Measurements from ENCODE around the gene FAM120B. TPM values are rescaled to one million over a fixed set of nuclear protein-coding genes. Genes with fewer than 3 reads are reported as not detected.
"Not testable (repeated sequence)": the region's sequence is repeated elsewhere in the genome, so short reads cannot be mapped to it uniquely, and the experiment has no call there.

FAM120B gene
- polyA plus RNA-seq, 1 donor from 2014 or later = 17.9 TPM

GRCh38 chr6:170317718-170318117, 11.2 kb downstream of the FAM120B start:
- Histone ChIP-seq H3K27me3 (ENCODE audit: insufficient read depth, low read depth, low read length) (no peaks in the 10 kb centered on the region), H3K9me3 (ENCODE audit: low read length) (no peaks in the 10 kb centered on the region), H2AFZ (ENCODE audit: low read depth, low read length) (no peak overlapping the region), H3K36me3 (ENCODE audit: insufficient read depth, low read length) (no peaks in the 10 kb centered on the region), H3K9ac (ENCODE audit: low read length) (no peak overlapping the region), H3K9me2 (ENCODE audit: insufficient read depth, low read length) (no peaks in the 10 kb centered on the region), H3K27ac (ENCODE audit: low read length) (no peak overlapping the region), H3K4me3 (ENCODE audit: low read length) (no peak overlapping the region), H4K20me1 (ENCODE audit: insufficient read depth) (no peaks in the 10 kb centered on the region), H3K4me2 (ENCODE audit: low read length) (no peak overlapping the region), H3K79me2 (replicated peaks; ENCODE audit: insufficient read depth, low read length) (no peaks in the 10 kb centered on the region), H3F3A (ENCODE audit: insufficient read depth, low read length, poor library complexity, severe bottlenecking) (no peaks in the 10 kb centered on the region)
- no peak for TF ChIP-seq RAD21 (conservative IDR thresholded peaks at IDR 0.05)
- TF ChIP-seq TAF1 (IDR thresholded peaks at IDR 0.05; ENCODE audit: low read depth) = no peak
- TF ChIP-seq MXI1 (conservative IDR thresholded peaks at IDR 0.05; ENCODE audit: poor library complexity, severe bottlenecking) = no peak
- TF ChIP-seq POLR2AphosphoS5 (IDR thresholded peaks at IDR 0.05) = no peak
- no peak for TF ChIP-seq SMC3 (conservative IDR thresholded peaks at IDR 0.05; ENCODE audit: poor library complexity)
- TF ChIP-seq EP300 (conservative IDR thresholded peaks at IDR 0.05; ENCODE audit: poor library complexity, severe bottlenecking) = no peak
- no peak for TF ChIP-seq EZH2 (IDR thresholded peaks at IDR 0.05; ENCODE audit: borderline replicate concordance, insufficient read depth, low read length, poor library complexity, severe bottlenecking)
- no peak for TF ChIP-seq CTCF (IDR thresholded peaks at IDR 0.05; ENCODE audit: poor library complexity, severe bottlenecking)
- no peak for TF ChIP-seq REST (IDR thresholded peaks at IDR 0.05; ENCODE audit: borderline replicate concordance)

- H3K36me3 ChIP-seq (ENCODE audit: insufficient read depth, low read length) = peaks cover 6% of the 10 kb centered on the region
- TF ChIP-seq MXI1 (conservative IDR thresholded peaks at IDR 0.05; ENCODE audit: poor library complexity, severe bottlenecking) (no peak), REST (IDR thresholded peaks at IDR 0.05; ENCODE audit: borderline replicate concordance) (no peak), POLR2AphosphoS5 (IDR thresholded peaks at IDR 0.05) (no peak), EZH2 (IDR thresholded peaks at IDR 0.05; ENCODE audit: borderline replicate concordance, insufficient read depth, low read length, poor library complexity, severe bottlenecking) (no peak), CTCF (IDR thresholded peaks at IDR 0.05; ENCODE audit: poor library complexity, severe bottlenecking) (no peak), RAD21 (conservative IDR thresholded peaks at IDR 0.05) (no peak), SMC3 (conservative IDR thresholded peaks at IDR 0.05; ENCODE audit: poor library complexity) (no peak), TAF1 (IDR thresholded peaks at IDR 0.05; ENCODE audit: low read depth) (no peak), EP300 (conservative IDR thresholded peaks at IDR 0.05; ENCODE audit: poor library complexity, severe bottlenecking) (no peak)
- H3K9me2 ChIP-seq (ENCODE audit: insufficient read depth, low read length) = no peaks in the 10 kb centered on the region
These were observed 22.8 kb downstream of the FAM120B start for GRCh38 chr6:170329321-170329720.

GRCh38 chr6:170335199-170335598, 28.6 kb downstream of the FAM120B start:
- not testable (repeated sequence) for H3K79me2 ChIP-seq (replicated peaks; ENCODE audit: insufficient read depth, low read length); H3K9me3 ChIP-seq (ENCODE audit: low read length); H3K9ac ChIP-seq (ENCODE audit: low read length); H3K4me3 ChIP-seq (ENCODE audit: low read length); H2AFZ ChIP-seq (ENCODE audit: low read depth, low read length); H3K27me3 ChIP-seq (ENCODE audit: insufficient read depth, low read depth, low read length); H3K4me2 ChIP-seq (ENCODE audit: low read length); H3K36me3 ChIP-seq (ENCODE audit: insufficient read depth, low read length); H3K27ac ChIP-seq (ENCODE audit: low read length); H4K20me1 ChIP-seq (ENCODE audit: insufficient read depth); H3F3A ChIP-seq (ENCODE audit: insufficient read depth, low read length, poor library complexity, severe bottlenecking); H3K9me2 ChIP-seq (ENCODE audit: insufficient read depth, low read length)

More at GRCh38 chr6:170329321-170329720, 22.8 kb downstream of the FAM120B start:
- Histone ChIP-seq H4K20me1 (ENCODE audit: insufficient read depth) (no peaks in the 10 kb centered on the region), H3F3A (ENCODE audit: insufficient read depth, low read length, poor library complexity, severe bottlenecking) (no peaks in the 10 kb centered on the region), H3K27ac (ENCODE audit: low read length) (no peak overlapping the region), H3K4me3 (ENCODE audit: low read length) (no peak overlapping the region), H3K4me2 (ENCODE audit: low read length) (no peak overlapping the region), H3K79me2 (replicated peaks; ENCODE audit: insufficient read depth, low read length) (no peaks in the 10 kb centered on the region), H3K27me3 (ENCODE audit: insufficient read depth, low read depth, low read length) (no peaks in the 10 kb centered on the region), H2AFZ (ENCODE audit: low read depth, low read length) (no peak overlapping the region), H3K9me3 (ENCODE audit: low read length) (no peaks in the 10 kb centered on the region), H3K9ac (ENCODE audit: low read length) (no peak overlapping the region)
